NT2/D1 (cell line): Measurements from ENCODE around the gene SCN8A.

ENCODE experiments used
- SUZ12 ChIP-seq: IDR thresholded peaks from 2 replicates; pipeline ENCODE4 v1.6.1; 2011; ENCODE audit not compliant: insufficient read length, insufficient read depth; ENCODE audit errors: extremely low read depth
- YY1 ChIP-seq: IDR thresholded peaks from 2 replicates; pipeline ENCODE4 v1.6.1; 2011; ENCODE audit not compliant: insufficient read length, insufficient read depth
- ZNF274 ChIP-seq: IDR thresholded peaks from 2 replicates; pipeline ENCODE4 v1.6.1; 2011; ENCODE audit warnings: mild to moderate bottlenecking, low read depth, low read length

DNA sequence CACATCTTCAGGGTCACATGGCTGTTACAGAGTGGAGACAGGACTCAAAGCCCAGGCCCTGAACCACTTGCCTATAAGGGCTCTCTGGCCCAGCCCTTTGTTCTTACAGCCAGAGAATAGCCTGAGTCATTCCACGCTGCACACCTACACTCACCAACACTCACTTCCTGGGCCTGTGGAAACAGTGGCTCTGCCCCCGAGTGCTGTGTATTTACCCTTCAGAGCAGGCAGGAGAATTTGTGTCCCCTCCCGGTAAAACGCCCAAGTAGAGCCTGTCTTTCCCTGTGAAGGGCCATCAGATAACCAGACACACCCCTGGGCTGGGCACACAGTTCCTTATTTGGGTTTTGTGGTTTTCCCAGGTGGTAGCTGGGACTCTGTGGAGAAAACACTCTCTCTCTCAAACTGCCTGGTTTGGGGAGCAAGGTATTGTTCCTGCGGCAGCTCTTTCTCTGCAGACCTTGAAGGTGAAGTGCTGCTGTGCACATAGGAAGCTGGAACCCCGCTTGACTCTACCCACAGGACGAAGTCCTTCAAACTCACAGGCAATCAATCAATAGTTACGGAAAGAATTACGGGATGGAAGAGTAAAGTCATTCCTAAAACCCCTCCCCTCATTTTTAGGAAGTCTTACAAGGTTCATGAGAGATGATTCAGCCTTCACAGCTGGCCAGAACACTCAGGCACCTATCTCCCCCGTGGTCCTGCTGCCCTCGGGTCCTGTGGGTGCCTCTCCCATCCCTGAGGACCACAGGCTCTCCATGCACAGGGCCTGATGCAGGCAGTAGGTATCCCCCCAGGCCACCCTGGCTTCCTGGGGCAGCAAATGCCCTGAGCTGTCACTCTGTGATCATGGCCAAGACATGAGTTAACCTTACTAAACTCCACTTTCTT is 237.1 kb downstream of the SCN8A start:
- TF ChIP-seq SUZ12, result no peak
- no peak for TF ChIP-seq YY1
- no peak for TF ChIP-seq ZNF274
